ENCODE results near the gene HMGCLL1.
A peak's percentile ranks its signal among the peaks of the same experiment; 100 is the strongest.

HMGCLL1 gene

DNA sequence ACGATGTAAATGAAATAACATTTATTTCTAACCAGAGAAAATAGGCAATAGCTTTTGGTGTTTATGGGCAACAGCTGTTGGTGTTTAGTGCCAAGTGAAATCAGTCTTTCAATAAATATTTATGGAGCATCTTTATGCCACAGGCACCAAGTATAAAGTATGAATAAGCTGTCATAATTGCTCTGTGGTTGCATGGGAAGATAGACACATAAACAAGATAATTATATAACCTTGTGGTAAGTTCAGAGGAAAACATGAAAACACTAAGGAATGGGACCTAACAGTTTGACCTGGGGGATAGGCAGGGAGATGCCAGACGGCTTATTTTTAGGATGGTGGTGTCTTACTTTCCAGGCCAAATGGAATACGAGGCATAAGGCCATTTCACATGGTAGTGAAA lies 140.8 kb downstream of the HMGCLL1 start:
- no peak for DNase-seq

DNA sequence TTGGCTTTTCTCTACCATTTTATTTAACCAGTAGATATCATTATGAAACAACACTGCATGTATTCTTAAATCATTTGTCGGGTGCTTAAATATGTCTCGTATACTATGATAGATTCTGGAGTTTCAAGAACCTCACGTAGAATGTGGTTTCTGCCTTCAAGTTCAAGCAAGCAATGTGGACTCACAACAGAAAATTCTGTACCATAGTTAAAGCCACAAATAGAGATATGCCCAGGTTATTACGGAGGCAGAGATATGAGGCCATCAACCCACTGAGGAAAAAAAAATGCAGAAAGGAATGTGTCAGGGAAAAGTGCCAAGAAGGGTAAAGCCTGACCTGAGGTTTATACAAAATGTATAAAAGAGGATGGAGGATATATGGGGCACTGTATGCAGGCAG lies 141.9 kb downstream of the HMGCLL1 start:
- DNase-seq, result no peak

DNA sequence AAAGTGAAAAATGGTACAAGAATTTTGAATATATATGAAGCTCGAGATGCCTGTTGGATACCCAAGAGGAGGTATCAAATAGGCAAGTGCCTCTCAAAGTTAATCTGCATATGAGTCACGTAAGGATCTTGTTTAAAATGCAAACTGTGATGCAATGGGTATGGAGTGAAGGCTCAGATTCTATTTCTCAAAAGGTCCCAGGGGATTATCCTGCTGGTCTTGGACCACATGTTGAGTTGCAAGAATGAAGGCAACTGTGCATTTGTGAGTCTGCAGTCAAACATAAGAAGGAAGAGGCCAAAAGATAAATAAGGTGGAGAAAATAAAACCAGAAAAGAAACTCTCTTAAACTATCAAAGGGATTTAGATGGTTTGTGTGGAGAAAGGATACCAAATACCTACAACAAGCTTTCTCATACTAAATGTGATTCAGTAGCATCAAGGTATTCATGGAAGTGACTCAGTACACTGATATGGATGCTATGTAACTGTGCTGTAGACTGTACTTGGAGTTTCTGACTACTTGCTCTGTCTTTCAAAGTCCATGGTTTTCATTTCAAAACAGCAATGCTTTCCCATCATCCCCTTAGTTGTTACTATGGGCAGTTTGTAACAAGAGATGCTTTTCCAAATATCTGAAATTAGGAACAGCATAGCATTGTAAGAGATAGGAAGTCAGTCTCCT lies 145.4 kb downstream of the HMGCLL1 start:
- DNase-seq, result peak in 1 of 3 experiments; percentile 58

DNA sequence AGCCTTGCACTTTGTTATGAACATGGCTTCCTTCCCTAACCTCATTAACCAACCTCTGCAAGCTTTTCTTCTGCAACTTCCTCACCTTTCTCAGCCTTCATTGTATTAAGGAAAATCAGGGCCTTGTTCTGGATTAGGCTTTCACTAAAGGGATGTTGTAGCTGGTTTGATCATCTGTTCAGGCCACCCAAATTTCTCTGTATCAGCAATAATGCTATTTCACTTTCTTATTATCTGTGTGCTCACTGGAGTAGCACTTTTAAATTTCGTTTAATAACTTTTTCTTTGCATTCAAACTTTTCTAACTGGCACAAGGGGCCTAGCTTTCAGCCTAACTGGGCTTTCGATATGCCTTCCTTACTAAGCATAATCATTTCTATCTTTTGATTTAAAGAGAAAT lies 155.1 kb downstream of the HMGCLL1 start:
- no peak for DNase-seq

DNA sequence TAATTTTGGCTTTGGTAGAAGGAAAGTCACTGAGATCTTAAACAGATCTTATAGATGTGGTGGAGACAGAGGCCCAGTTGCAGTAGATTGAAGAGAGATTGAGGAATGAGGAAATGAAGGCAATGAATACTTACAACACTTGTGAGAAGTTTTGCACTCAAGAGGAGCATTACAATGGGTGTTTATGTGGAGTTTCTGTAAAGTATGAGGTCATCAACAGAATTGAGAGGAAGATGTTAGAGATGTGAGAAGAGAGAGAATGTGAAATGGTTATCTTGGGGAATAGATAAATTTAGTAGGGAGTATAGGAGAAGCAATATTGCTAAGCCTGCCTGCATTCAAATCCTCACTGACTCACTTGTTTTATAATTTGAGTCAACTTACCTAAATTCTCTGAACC lies 168.3 kb downstream of the HMGCLL1 start:
- DNase-seq, result no peak

DNA sequence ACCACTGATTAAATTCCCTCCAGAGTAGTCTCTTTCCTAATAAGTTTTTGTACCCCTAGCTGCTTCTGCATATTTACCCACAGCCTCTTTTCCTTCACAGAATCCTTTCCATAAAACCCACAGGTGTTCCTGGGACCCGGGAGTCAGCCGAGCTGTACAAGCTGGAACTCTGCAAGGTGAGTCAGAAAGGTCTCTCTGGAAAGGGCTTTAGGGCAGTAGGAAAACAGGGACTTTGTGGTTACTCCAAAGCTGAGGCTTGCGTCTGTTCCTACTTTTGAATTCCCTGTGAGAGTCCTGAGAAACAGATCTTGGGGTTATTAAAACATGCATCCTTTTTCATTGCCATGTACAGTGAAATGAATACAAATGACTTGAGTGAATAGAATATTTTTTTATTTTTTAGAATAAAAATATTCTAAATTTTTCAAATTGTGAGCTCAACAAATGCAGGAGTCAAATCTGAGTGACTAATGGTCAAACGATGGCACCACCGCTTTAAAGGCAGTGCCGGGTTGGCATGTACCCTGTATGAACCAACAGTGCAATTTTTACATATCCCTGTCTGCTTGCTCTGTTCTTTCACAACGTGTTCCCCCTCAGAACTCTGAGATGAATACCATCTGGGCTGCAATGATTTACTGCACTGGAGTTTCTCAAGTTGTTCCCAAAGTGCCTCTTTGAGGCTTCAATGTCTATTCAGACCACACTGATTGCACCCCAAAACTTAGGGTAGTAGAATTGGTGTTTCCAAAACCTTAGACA lies 173.3 kb downstream of the HMGCLL1 start:
- no peak for DNase-seq

DNA sequence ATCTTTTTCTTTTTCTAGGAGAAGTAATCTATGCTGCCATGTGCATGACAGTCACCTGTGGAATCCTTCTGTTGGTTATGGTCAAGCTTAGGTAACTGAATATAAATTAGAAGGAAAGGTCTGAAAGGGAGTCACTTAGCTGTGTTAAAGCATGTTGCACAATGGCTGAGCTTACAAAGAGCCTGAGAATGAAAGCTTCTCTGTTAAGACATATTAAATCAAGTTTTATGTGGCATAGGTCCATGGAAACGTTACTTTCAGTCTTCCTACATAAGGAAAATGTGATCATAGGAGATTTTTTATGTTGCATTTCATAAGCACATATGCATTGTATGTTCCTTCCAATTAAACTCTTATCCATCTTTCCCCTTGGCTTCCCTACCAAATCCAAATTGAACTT lies 179.6 kb downstream of the HMGCLL1 start:
- no peak for DNase-seq

DNA sequence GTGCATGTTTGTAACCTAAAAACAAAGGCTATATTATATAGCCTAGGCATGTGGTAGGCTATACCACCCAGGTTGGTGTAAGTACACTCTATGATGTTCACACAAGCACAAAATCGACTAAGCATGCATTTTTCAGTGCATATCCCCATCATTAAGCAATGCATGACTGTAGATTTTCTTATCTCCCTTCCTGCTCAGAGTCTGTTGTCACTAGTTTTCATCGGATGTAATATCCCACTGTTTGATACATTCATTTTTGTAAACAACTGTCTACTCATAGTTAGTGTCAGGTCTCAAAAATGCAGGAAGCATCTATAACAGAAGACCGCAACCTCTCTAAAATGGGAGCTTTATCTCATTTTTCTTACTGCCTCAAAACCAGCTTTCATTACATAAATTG lies 181.0 kb downstream of the HMGCLL1 start:
- no peak for DNase-seq

DNA sequence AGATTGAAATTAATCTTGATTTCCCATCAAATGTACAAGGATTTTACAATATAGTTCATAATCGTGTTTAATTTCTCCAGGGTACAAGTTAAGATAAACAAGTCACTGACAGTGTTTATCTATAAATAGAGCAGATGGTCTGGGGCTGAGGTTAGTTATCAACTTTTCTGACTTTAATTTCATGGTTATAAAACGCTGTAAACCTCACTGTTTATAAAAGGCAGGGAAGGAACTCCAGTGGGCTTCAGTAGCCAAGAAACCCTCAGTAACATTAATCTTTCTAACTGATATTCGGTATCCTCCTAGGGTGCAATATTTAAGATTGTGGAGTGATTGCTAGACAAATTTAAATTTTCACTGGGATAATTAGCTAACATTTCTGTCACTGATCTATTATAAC lies 183.1 kb downstream of the HMGCLL1 start:
- no peak for DNase-seq

DNA sequence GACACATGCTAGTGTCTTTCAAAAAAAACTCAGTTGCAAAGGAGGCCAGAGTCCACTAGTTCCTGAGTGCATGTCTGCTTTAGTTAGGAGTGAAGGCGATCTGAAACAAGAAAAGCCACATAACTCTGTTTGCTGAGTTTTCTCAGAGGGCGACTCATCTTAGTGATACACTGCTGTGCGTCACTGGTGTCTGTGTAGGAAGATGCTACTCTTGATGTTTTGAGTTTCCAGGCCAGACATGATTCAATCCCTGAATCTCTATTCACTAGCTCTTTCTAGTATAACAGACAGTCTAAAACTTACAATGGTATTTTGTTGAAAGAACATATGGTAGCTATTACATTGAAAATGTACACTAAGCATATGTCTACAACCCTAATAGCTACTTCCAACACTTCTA lies 190.8 kb downstream of the HMGCLL1 start:
- DNase-seq, result no peak

Data from NCI-H1417 (cell line).